H9 (cell line): ENCODE measurements around the gene SCLY. TPM values are rescaled to one million over a fixed set of nuclear protein-coding genes. Genes with fewer than 3 reads are reported as not detected.
A peak's percentile ranks its signal among the peaks of the same experiment; 100 is the strongest.

Experiments used
- DNase-seq: peaks from one replicate; pipeline ENCODE4 v3.0.0-alpha.2; 2017
- H2AFZ ChIP-seq: one replicate; pipeline ENCODE4 v1.6.1; 2013; ENCODE audit warnings: mild to moderate bottlenecking, low read length, control low read depth, moderate library complexity
- H2AK5ac ChIP-seq: 2 replicates; pipeline ENCODE4 v1.6.1; 2013; ENCODE audit warnings: low read length, control low read depth, mixed read lengths; ENCODE audit not compliant: insufficient read length
- H2BK120ac ChIP-seq: one replicate; pipeline ENCODE4 v1.6.1; 2013; ENCODE audit warnings: low read depth, mild to moderate bottlenecking, low read length, control low read depth, inconsistent platforms; ENCODE audit not compliant: poor library complexity, severe bottlenecking
- H2BK12ac ChIP-seq: 2 replicates; pipeline ENCODE4 v1.6.1; 2013; ENCODE audit warnings: low read length, control low read depth, mixed read lengths, low read depth; ENCODE audit not compliant: insufficient read length
- H2BK15ac ChIP-seq: 2 replicates; pipeline ENCODE4 v1.6.1; 2013; ENCODE audit warnings: low read depth, low read length, control low read depth
- H2BK20ac ChIP-seq: one replicate; pipeline ENCODE4 v1.6.1; 2013; ENCODE audit warnings: low read depth, mild to moderate bottlenecking, low read length, control low read depth, inconsistent platforms; ENCODE audit not compliant: poor library complexity, severe bottlenecking
- H2BK5ac ChIP-seq: 2 replicates; pipeline ENCODE4 v1.6.1; 2013; ENCODE audit warnings: low read length, control low read depth, mixed read lengths; ENCODE audit not compliant: insufficient read length
- H3K14ac ChIP-seq: 2 replicates; pipeline ENCODE4 v1.6.1; 2013; ENCODE audit warnings: low read length, control low read depth; ENCODE audit not compliant: insufficient read depth
- H3K18ac ChIP-seq: 2 replicates; pipeline ENCODE4 v1.6.1; 2013; ENCODE audit warnings: low read depth, mild to moderate bottlenecking, mixed read lengths, low read length, control low read depth; ENCODE audit not compliant: insufficient read length
- H3K23ac ChIP-seq: 2 replicates; pipeline ENCODE4 v1.6.1; 2013; ENCODE audit warnings: low read length, control low read depth, mixed read lengths, low read depth; ENCODE audit not compliant: insufficient read length
- H3K23me2 ChIP-seq: 2 replicates; pipeline ENCODE4 v1.6.1; 2013; ENCODE audit warnings: low read depth, mild to moderate bottlenecking, mixed read lengths, low read length, control low read depth; ENCODE audit not compliant: insufficient read length, poor library complexity, severe bottlenecking
- H3K27ac ChIP-seq: 2 replicates; pipeline ENCODE4 v1.5.1; 2013; ENCODE audit warnings: low read length, control low read depth, mixed read lengths, low read depth; ENCODE audit not compliant: insufficient read length
- H3K27me3 ChIP-seq: 2 replicates; pipeline ENCODE4 v1.6.1; 2013; ENCODE audit warnings: low read length, control low read depth, inconsistent platforms; ENCODE audit not compliant: insufficient read depth
- H3K4ac ChIP-seq: 2 replicates; pipeline ENCODE4 v1.6.1; 2013; ENCODE audit warnings: low read depth, mild to moderate bottlenecking, control low read depth, inconsistent platforms, low read length, moderate library complexity
- H3K4me1 ChIP-seq: 2 replicates; pipeline ENCODE4 v1.6.1; 2013; ENCODE audit warnings: low read length, control low read depth, inconsistent platforms; ENCODE audit not compliant: insufficient read depth
- H3K4me2 ChIP-seq: 2 replicates; pipeline ENCODE4 v1.6.1; 2013; ENCODE audit warnings: low read length, control low read depth, mixed read lengths; ENCODE audit not compliant: insufficient read length, insufficient read depth
- H3K56ac ChIP-seq: 2 replicates; pipeline ENCODE4 v1.6.1; 2013; ENCODE audit warnings: low read depth, mild to moderate bottlenecking, mixed read lengths, low read length, control low read depth; ENCODE audit not compliant: insufficient read length
- H3K79me1 ChIP-seq: 2 replicates; pipeline ENCODE4 v1.6.1; 2013; ENCODE audit warnings: low read depth, mild to moderate bottlenecking, moderate library complexity, low read length, control low read depth, inconsistent platforms; ENCODE audit not compliant: insufficient read depth, poor library complexity, severe bottlenecking
- H3K79me2 ChIP-seq: 2 replicates; pipeline ENCODE4 v1.6.1; 2013; ENCODE audit warnings: low read length, control low read depth, inconsistent platforms; ENCODE audit not compliant: insufficient read depth
- H3K9ac ChIP-seq: 2 replicates; pipeline ENCODE4 v1.6.1; 2013; ENCODE audit warnings: low read length, control low read depth, mixed read lengths; ENCODE audit not compliant: insufficient read length; ENCODE audit errors: extremely low read depth
- H3K9me3 ChIP-seq: one replicate; pipeline ENCODE4 v1.6.1; 2013; ENCODE audit warnings: low read depth, low read length, inconsistent platforms; ENCODE audit not compliant: control insufficient read depth
- H3T11ph ChIP-seq: one replicate; pipeline ENCODE4 v1.6.1; 2013; ENCODE audit warnings: mild to moderate bottlenecking, low read length, control low read depth, inconsistent platforms
- H4K20me1 ChIP-seq: one replicate; pipeline ENCODE4 v1.6.1; 2013; ENCODE audit not compliant: control insufficient read depth, insufficient read length, insufficient read depth
- H4K5ac ChIP-seq: 2 replicates; pipeline ENCODE4 v1.6.1; 2013; ENCODE audit warnings: low read depth, mild to moderate bottlenecking, mixed read lengths, low read length, control low read depth; ENCODE audit not compliant: insufficient read length
- H4K8ac ChIP-seq: replicated peaks from 2 replicates; pipeline ENCODE4 v1.6.1; 2013; ENCODE audit warnings: low read length, control low read depth, mixed read lengths, low read depth; ENCODE audit not compliant: insufficient read length
- H4K91ac ChIP-seq: 2 replicates; pipeline ENCODE4 v1.6.1; 2013; ENCODE audit warnings: low read depth, mild to moderate bottlenecking, moderate library complexity, mixed read lengths, low read length, control low read depth; ENCODE audit not compliant: insufficient read length
- H3K27ac Mint-ChIP-seq, 3 experiments: 2 replicates in 2 of 3; 3 replicates in 1 of 3; pipeline ENCODE4 v1.8.0; 2020 to 2021; ENCODE audit warnings: mixed read lengths in 3 of 3, mild to moderate bottlenecking in 1 of 3, moderate library complexity in 1 of 3
- H3K27me3 Mint-ChIP-seq: 2 replicates; pipeline ENCODE4 v1.8.0; 2021; ENCODE audit warnings: low read depth, mild to moderate bottlenecking, moderate library complexity, mixed read lengths
- H3K36me3 Mint-ChIP-seq, 3 experiments: 2 replicates in 2 of 3; 3 replicates in 1 of 3; pipeline ENCODE4 v1.8.0; 2020 to 2021; ENCODE audit warnings: low read depth in 3 of 3, mixed read lengths in 3 of 3; ENCODE audit not compliant: insufficient read depth in 1 of 3
- H3K4me1 Mint-ChIP-seq, 2 experiments: 2 replicates each; pipeline ENCODE4 v1.8.0; 2020; ENCODE audit warnings: mixed read lengths in 2 of 2
- H3K4me3 Mint-ChIP-seq, 2 experiments: 2 replicates in 1 of 2; 3 replicates in 1 of 2; pipeline ENCODE4 v1.8.0; 2020 to 2021; ENCODE audit warnings: mild to moderate bottlenecking in 2 of 2, mixed read lengths in 2 of 2, moderate library complexity in 1 of 2
- H3K9me3 Mint-ChIP-seq, 2 experiments: 2 replicates in 1 of 2; 3 replicates in 1 of 2; pipeline ENCODE4 v1.8.0; 2020; ENCODE audit warnings: mild to moderate bottlenecking in 2 of 2, mixed read lengths in 2 of 2, moderate library complexity in 1 of 2
- WGBS: extraction: QIAGEN DNeasy Blood & Tissue Kit; methylation state at CpG from one replicate; pipeline ENCODE4 v1.1.7; 2013; ENCODE audit warnings: missing lambda C conversion rate, low lambda C conversion rate, mixed read lengths; ENCODE audit not compliant: insufficient read length; ENCODE audit errors: extremely low coverage; 5-methylcytosine and 5-hydroxymethylcytosine counted together
- long read RNA-seq: library from polyadenylated mRNA; unstranded; transcript quantifications from one replicate; pipeline ENCODE4 v2.0.0, GENCODE V29; 2020
- total RNA-seq: library from RNA; stranded (reverse); gene quantifications from 2 replicates; pipeline ENCODE4 v1.2.1, GENCODE V29; 2021
- TF ChIP-seq, protein P1 (sequence below): fragments of 200-600 bp; sonication (generic); conservative IDR thresholded peaks from 3 replicates; pipeline ENCODE4 v1.8.0; 2021; ENCODE audit warnings: antibody characterized with exemption, mild to moderate bottlenecking

Gene SCLY, protein sequence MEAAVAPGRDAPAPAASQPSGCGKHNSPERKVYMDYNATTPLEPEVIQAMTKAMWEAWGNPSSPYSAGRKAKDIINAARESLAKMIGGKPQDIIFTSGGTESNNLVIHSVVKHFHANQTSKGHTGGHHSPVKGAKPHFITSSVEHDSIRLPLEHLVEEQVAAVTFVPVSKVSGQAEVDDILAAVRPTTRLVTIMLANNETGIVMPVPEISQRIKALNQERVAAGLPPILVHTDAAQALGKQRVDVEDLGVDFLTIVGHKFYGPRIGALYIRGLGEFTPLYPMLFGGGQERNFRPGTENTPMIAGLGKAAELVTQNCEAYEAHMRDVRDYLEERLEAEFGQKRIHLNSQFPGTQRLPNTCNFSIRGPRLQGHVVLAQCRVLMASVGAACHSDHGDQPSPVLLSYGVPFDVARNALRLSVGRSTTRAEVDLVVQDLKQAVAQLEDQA
- 53.4 and 55.3 TPM in 2 replicates for total RNA-seq
- long read RNA-seq, transcript SCLY-201 (12 exons, 2,562 nt) = major isoform, 72 of 165 reads
- long read RNA-seq, transcript SCLY-202 (8 exons, 1,774 nt) = minor isoform, 13 of 165 reads
- long read RNA-seq, partial matches to known transcripts = 26 of 165 reads
- long read RNA-seq, other reads (novel, unspliced or antisense) = 50 of 165 reads

DNA sequence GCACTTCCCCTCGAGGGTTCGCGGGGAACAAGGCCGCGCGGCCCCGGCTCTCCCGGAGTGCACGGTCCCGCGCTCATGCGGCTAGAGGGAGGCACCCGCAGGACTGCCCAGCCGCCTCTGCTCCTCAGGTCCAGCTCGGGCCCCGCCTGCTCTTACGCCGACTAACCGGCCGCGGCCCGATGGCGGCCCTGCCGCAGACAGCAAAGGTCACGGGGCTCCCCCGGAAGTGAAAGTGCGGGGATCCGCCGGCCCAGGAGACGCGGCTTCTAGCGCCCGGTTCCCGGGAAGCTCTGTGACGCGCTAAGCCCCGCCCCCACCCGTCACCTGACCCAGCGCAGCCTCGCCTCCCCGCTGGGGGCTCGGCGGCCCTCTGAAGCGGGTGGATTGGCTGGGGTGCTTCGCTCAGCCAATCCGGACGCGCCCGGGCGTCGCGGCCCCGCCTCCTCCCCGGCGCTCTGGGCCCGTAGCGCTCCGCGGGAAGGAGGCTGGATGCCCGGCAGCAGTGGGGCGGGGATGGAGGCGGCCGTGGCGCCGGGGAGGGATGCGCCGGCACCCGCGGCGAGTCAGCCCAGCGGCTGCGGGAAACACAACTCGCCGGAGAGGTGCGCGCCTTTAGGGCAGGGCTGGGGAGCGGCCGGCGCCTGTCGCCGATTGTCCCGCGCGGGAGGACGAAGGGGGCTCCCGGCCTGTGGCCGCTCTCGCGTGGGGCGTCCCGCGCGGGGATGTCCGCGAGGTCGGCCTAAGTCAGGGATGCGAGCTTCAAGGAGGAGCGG, at the start of gene SCLY:
SCLY (plus strand) TSS at position 460 of the 773 bp plus-strand sequence; CDS start at position 514, 54 bp downstream.
- H3K23ac ChIP-seq = no peak within 1 kb of the TSS
- H3K4me1 ChIP-seq = peaks cover 6% of the 10 kb centered on the region

More for the DNA sequence above, at the start of gene SCLY:
- peak within 1 kb of the TSS; percentile 88 to 93 for H3K4me3 Mint-ChIP-seq
- H3K18ac ChIP-seq = peak within 1 kb of the TSS; percentile 66
- H3K4me2 ChIP-seq = peak within 1 kb of the TSS; percentile 91
- H2BK20ac ChIP-seq = no peak within 1 kb of the TSS
- no peaks in the 10 kb centered on the region for H4K20me1 ChIP-seq
- H3K27ac ChIP-seq = no peak within 1 kb of the TSS
- no CpG with 5 or more reads among the region's 98 CpGs for WGBS
- peaks cover 9% of the 10 kb centered on the region for H3K23me2 ChIP-seq
- H3T11ph ChIP-seq = no peak within 1 kb of the TSS
- H3K9me3 Mint-ChIP-seq = no peaks in the 10 kb centered on the region; a peak in 1 of 5 replicates
- peaks cover 8% of the 10 kb centered on the region; the same call in 1 of the 2 replicates for H3K27me3 Mint-ChIP-seq
- H3K79me2 ChIP-seq = peaks cover 2% of the 10 kb centered on the region; the same call in 1 of the 2 replicates
- peaks cover 13 to 25% (median 21%) of the 10 kb centered on the region in 3 experiments for H3K36me3 Mint-ChIP-seq
- no peak within 1 kb of the TSS for H2BK15ac ChIP-seq
- no peaks in the 10 kb centered on the region for H3K27me3 ChIP-seq
- H4K5ac ChIP-seq = no peak within 1 kb of the TSS
- no peak within 1 kb of the TSS for H2AFZ ChIP-seq
- TF ChIP-seq, protein P1, sequence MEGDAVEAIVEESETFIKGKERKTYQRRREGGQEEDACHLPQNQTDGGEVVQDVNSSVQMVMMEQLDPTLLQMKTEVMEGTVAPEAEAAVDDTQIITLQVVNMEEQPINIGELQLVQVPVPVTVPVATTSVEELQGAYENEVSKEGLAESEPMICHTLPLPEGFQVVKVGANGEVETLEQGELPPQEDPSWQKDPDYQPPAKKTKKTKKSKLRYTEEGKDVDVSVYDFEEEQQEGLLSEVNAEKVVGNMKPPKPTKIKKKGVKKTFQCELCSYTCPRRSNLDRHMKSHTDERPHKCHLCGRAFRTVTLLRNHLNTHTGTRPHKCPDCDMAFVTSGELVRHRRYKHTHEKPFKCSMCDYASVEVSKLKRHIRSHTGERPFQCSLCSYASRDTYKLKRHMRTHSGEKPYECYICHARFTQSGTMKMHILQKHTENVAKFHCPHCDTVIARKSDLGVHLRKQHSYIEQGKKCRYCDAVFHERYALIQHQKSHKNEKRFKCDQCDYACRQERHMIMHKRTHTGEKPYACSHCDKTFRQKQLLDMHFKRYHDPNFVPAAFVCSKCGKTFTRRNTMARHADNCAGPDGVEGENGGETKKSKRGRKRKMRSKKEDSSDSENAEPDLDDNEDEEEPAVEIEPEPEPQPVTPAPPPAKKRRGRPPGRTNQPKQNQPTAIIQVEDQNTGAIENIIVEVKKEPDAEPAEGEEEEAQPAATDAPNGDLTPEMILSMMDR = no peak
- no peaks in the 10 kb centered on the region for H3K9me3 ChIP-seq
- no peak within 1 kb of the TSS for H4K8ac ChIP-seq
- H3K56ac ChIP-seq = no peak within 1 kb of the TSS
- no peak within 1 kb of the TSS for H3K4ac ChIP-seq
- no peak within 1 kb of the TSS for H2BK5ac ChIP-seq
- peaks cover 27 to 34% of the 10 kb centered on the region in 2 experiments for H3K4me1 Mint-ChIP-seq
- no peak within 1 kb of the TSS for H2BK12ac ChIP-seq
- H3K79me1 ChIP-seq = peaks cover 4% of the 10 kb centered on the region
- H2BK120ac ChIP-seq = no peak within 1 kb of the TSS
- no peak within 1 kb of the TSS for H4K91ac ChIP-seq
- peak within 1 kb of the TSS; percentile 88 for H3K14ac ChIP-seq
- peak within 1 kb of the TSS; percentile 93 to 98 (median 97) for H3K27ac Mint-ChIP-seq
- no peak within 1 kb of the TSS for H2AK5ac ChIP-seq
- peak; percentile 98 for DNase-seq
- H3K9ac ChIP-seq = peak within 1 kb of the TSS; percentile 84
